Gastroesophageal sphincter (tissue), 3 donors: Measurements from ENCODE around the gene CDIP1.

Experiments
- POLR2A ChIP-seq, 2 donors: fragments of 450-650 bp; IDR thresholded peaks; one replicate each; pipeline ENCODE4 v1.6.1; 2017; ENCODE audit warnings: antibody characterized with exemption in 2 of 2, mild to moderate bottlenecking in 2 of 2, moderate library complexity in 1 of 2
- TF ChIP-seq, protein P1 (sequence below), 4 experiments: fragments of 200-600 bp in 2 of 4; fragments of 450-650 bp in 2 of 4; sonication (generic) in 1 of 4; IDR thresholded peaks; one replicate each; pipeline ENCODE4 v1.5.1; 2017 to 2019; ENCODE audit warnings: antibody characterized with exemption in 4 of 4, mild to moderate bottlenecking in 2 of 4, moderate library complexity in 2 of 4

DNA sequence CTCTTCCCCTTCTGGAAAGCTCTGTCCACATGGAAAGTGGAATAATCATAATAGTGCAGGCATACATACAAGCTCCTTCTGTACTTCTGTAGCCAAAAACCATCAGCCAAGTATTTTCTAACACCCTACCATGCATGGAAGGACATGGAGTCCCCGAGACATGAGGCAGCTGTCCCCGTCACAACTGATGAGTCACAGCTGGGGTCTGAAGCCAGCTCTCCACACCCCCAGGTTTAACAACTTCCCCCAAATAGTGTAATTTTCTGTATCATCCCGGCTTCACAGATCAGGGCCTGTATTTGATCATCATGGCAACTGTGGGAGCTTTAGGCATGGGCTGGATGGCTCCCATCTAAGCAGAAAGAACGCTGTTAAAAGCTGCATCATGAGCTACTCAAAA lies 34.1 kb upstream of the CDIP1 start:
- TF ChIP-seq, protein P1, sequence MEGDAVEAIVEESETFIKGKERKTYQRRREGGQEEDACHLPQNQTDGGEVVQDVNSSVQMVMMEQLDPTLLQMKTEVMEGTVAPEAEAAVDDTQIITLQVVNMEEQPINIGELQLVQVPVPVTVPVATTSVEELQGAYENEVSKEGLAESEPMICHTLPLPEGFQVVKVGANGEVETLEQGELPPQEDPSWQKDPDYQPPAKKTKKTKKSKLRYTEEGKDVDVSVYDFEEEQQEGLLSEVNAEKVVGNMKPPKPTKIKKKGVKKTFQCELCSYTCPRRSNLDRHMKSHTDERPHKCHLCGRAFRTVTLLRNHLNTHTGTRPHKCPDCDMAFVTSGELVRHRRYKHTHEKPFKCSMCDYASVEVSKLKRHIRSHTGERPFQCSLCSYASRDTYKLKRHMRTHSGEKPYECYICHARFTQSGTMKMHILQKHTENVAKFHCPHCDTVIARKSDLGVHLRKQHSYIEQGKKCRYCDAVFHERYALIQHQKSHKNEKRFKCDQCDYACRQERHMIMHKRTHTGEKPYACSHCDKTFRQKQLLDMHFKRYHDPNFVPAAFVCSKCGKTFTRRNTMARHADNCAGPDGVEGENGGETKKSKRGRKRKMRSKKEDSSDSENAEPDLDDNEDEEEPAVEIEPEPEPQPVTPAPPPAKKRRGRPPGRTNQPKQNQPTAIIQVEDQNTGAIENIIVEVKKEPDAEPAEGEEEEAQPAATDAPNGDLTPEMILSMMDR (IDR thresholded peaks at IDR 0.05), result no peak
- TF ChIP-seq POLR2A (IDR thresholded peaks at IDR 0.05), result no peak
